ENCODE results near the gene IFNK.

DNA sequence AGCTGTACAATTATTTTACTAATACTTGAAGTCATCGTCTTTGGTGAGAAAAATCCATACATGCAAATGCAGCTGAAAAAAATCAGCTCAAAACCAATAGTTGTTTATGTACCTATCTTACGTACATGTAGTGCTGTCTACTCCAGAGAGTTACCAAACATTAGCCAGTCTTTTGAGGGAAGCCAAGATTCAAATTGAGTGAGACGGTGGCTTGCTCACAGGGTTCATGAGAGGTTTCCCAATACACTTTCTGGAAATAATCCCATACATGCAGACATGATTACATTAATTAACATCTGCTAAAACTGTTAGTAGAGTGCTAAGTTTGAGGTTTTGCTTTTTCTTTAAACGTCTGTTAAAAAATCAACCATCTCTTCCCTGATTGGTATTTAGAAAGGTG is 46.9 kb downstream of the IFNK start:
- TF ChIP-seq, protein P1, sequence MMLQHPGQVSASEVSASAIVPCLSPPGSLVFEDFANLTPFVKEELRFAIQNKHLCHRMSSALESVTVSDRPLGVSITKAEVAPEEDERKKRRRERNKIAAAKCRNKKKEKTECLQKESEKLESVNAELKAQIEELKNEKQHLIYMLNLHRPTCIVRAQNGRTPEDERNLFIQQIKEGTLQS (IDR thresholded peaks at IDR 0.05) = no peak
- TF ChIP-seq, protein P2, sequence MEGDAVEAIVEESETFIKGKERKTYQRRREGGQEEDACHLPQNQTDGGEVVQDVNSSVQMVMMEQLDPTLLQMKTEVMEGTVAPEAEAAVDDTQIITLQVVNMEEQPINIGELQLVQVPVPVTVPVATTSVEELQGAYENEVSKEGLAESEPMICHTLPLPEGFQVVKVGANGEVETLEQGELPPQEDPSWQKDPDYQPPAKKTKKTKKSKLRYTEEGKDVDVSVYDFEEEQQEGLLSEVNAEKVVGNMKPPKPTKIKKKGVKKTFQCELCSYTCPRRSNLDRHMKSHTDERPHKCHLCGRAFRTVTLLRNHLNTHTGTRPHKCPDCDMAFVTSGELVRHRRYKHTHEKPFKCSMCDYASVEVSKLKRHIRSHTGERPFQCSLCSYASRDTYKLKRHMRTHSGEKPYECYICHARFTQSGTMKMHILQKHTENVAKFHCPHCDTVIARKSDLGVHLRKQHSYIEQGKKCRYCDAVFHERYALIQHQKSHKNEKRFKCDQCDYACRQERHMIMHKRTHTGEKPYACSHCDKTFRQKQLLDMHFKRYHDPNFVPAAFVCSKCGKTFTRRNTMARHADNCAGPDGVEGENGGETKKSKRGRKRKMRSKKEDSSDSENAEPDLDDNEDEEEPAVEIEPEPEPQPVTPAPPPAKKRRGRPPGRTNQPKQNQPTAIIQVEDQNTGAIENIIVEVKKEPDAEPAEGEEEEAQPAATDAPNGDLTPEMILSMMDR (IDR thresholded peaks at IDR 0.05; ENCODE audit: low read depth, low read length, missing input control) = no peak
- TF ChIP-seq JUND (IDR thresholded peaks at IDR 0.05) (no peak), TAF1 (conservative IDR thresholded peaks at IDR 0.05) (no peak), HNF4G (IDR thresholded peaks at IDR 0.05) (no peak), RAD21 (IDR thresholded peaks at IDR 0.05) (no peak), FOXA1 (IDR thresholded peaks at IDR 0.05) (no peak), GABPA (IDR thresholded peaks at IDR 0.05 in 1 of 2, conservative IDR thresholded peaks at IDR 0.05 in 1 of 2) (no peak), SP1 (IDR thresholded peaks at IDR 0.05) (no peak)
- TF ChIP-seq, protein P3, sequence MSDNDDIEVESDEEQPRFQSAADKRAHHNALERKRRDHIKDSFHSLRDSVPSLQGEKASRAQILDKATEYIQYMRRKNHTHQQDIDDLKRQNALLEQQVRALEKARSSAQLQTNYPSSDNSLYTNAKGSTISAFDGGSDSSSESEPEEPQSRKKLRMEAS (IDR thresholded peaks at IDR 0.05) = no peak
- TF ChIP-seq, protein P4, sequence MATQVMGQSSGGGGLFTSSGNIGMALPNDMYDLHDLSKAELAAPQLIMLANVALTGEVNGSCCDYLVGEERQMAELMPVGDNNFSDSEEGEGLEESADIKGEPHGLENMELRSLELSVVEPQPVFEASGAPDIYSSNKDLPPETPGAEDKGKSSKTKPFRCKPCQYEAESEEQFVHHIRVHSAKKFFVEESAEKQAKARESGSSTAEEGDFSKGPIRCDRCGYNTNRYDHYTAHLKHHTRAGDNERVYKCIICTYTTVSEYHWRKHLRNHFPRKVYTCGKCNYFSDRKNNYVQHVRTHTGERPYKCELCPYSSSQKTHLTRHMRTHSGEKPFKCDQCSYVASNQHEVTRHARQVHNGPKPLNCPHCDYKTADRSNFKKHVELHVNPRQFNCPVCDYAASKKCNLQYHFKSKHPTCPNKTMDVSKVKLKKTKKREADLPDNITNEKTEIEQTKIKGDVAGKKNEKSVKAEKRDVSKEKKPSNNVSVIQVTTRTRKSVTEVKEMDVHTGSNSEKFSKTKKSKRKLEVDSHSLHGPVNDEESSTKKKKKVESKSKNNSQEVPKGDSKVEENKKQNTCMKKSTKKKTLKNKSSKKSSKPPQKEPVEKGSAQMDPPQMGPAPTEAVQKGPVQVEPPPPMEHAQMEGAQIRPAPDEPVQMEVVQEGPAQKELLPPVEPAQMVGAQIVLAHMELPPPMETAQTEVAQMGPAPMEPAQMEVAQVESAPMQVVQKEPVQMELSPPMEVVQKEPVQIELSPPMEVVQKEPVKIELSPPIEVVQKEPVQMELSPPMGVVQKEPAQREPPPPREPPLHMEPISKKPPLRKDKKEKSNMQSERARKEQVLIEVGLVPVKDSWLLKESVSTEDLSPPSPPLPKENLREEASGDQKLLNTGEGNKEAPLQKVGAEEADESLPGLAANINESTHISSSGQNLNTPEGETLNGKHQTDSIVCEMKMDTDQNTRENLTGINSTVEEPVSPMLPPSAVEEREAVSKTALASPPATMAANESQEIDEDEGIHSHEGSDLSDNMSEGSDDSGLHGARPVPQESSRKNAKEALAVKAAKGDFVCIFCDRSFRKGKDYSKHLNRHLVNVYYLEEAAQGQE (IDR thresholded peaks at IDR 0.05) = no peak
